ENCODE results near the gene MEAK7. TPM values are rescaled to one million over a fixed set of nuclear protein-coding genes. Genes with fewer than 3 reads are reported as not detected.

Gene MEAK7
- total and polyA plus RNA-seq, 5 donors from 2014 or later, result 5.8 to 11.9 (median 7.9) TPM

Other genes with a start within 250 kb of the MEAK7 start
- gene WFDC1, start 209.8 kb downstream of the MEAK7 start, total RNA-seq, result not detected
- not detected for gene WFDC1, start 209.8 kb downstream of the MEAK7 start, polyA plus RNA-seq
- gene ATP2C2, start 136.1 kb downstream of the MEAK7 start, total RNA-seq, result not detected
- under 1 TPM in 1 of 4 donors, not detected in 3; 0.10 TPM for gene ATP2C2, start 136.1 kb downstream of the MEAK7 start, polyA plus RNA-seq
- gene COTL1, start 113.4 kb upstream of the MEAK7 start, total RNA-seq, result 353 TPM
- 100 to 1,000 TPM; 450 to 761 (median 584) TPM for gene COTL1, start 113.4 kb upstream of the MEAK7 start, polyA plus RNA-seq
- gene KLHL36, start 143.9 kb upstream of the MEAK7 start, total RNA-seq, result 86.0 TPM
- 10 to 100 TPM; 28.1 to 43.4 (median 35.1) TPM for gene KLHL36, start 143.9 kb upstream of the MEAK7 start, polyA plus RNA-seq
- gene USP10, start 195.3 kb upstream of the MEAK7 start, total RNA-seq, result 112 TPM
- 10 to 100 TPM; 64.0 to 95.1 (median 79.0) TPM for gene USP10, start 195.3 kb upstream of the MEAK7 start, polyA plus RNA-seq